ENCODE measurements around the gene F3.
"Not testable (repeated sequence)": the region's sequence is repeated elsewhere in the genome, so short reads cannot be mapped to it uniquely, and the experiment has no call there.

The F3 gene

DNA sequence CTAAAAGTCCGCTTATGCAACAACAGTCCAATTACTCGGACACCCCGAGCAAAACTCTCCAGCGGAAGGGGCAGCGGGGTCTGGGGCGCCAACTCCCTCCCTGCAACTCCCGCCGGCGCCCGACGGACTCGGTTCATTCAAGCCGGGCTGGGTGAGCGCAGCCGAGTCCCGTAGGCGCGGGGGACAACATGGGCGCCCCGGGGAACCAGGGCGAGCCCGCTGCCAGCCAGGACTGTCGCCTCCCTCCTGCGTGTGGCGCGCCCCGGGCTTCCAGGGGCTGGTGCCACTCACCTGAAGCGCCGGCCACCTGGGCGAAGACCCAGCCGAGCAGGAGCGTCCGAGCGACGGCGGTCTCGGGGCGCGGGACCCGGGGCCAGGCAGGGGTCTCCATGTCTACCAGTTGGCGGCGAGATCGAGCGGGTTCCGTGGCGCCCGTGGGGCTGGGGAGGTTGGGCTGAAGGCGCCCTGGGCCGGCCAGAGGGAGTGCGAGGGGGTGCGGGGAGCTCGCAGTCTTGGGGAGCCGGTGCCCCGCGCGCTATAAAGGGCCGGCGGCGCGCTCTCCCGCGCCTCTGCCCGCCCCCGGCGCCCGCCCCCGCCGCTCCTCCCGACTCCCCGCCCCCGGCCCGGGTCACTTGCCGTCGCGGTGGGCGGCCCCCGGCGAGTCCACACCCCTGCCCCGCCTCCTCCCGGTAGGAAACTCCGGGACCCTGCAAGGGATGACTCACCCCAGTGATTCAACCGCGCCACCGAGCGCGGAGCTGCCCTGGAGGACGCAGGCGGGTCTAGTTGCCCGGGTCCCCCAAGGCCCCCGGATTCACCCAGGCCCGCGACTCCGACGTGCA, at the start of gene F3:
F3 (minus strand) TSS at position 514 of the 842 bp plus-strand sequence; CDS start at position 391, 123 bp downstream.
- DNase-seq (ENCODE audit: low read depth in 3 of 3), result peak; percentile 35 to 70 (median 64)

DNA sequence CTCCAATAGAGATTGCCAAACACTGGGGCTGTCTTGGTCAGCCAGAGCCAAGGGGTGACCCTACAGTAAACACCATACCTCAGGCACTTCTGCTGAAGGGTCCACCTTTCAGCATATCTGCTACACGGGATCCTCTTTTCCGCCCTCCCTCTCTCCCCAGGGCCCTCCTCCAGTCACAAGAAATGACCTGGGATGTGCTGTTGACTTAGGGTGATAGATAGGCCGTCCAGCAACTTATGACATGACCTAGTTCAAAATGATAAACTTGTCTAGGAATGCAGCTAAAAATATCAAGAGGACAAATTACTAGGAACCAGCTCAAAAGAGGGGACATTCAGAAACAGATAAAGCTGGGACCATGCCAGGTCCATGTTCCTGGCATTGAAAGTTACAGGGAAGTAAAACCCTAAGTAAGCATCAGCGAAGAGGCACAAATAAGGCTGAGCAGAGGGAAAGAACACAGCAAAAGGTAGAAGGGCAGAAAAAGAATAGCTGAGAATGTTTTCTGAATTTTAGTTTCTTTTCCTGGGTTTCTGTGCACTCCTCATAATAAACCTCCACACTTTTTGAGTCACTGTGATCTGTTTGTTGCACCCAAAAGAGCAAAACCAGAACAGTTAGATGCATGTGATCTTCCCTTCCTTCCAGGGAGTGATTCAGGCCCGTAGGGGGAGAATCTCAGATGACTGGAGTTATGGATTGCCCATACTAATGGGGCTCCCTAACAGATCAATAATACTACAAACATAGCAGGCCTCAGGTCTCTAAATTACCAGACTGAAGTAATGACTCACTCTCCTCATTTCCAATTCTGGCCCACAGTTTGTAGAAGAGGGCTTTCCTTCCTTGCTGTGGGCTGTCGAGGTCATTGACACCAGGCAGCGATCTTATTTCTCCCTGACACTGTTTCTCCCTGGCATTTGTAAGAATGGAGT, 48.9 kb upstream of the F3 start:
- DNase-seq (ENCODE audit: low read depth in 3 of 3), result no peak

DNA sequence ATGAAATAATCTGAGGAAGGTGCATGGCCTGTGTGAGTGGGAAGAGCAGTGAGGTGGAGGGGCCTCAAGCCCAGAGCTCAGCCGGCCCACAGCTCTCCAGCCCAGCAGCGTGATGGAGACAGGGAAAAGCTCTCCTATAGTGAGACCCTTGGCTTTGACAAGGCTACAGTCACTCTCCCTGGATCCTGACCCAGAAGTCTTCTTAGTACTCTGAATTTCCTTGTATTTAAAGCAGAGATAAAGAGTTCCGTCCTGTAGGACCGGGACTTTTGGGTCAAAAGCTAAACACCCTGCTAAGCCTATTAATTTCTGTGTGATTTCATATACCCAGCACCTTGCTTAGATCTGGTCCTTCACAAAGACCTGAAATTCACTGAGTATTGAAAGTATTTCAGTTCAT, 48.2 kb upstream of the F3 start:
- DNase-seq (ENCODE audit: low read depth in 3 of 3), result no peak

DNA sequence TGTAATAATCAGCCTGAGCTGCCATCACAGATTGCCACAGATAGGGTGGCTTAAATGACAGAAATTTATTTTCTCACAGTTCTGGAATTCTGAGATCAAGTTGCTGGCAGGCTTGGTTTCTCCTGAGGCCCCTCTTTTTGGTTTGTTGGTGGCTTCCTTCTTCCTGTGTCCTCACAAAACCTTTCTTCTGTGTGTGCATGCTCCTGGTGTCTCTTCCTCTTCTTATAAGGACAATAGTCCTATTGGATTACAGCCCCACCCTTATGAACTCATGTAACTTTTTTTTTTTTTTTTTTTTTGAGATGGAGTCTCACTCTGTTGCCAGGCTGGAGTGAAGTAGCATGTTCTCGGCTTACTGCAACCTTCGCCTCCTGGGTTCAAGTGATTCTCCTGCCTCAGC, 41.0 kb upstream of the F3 start:
- DNase-seq (ENCODE audit: low read depth in 3 of 3), result no peak

DNA sequence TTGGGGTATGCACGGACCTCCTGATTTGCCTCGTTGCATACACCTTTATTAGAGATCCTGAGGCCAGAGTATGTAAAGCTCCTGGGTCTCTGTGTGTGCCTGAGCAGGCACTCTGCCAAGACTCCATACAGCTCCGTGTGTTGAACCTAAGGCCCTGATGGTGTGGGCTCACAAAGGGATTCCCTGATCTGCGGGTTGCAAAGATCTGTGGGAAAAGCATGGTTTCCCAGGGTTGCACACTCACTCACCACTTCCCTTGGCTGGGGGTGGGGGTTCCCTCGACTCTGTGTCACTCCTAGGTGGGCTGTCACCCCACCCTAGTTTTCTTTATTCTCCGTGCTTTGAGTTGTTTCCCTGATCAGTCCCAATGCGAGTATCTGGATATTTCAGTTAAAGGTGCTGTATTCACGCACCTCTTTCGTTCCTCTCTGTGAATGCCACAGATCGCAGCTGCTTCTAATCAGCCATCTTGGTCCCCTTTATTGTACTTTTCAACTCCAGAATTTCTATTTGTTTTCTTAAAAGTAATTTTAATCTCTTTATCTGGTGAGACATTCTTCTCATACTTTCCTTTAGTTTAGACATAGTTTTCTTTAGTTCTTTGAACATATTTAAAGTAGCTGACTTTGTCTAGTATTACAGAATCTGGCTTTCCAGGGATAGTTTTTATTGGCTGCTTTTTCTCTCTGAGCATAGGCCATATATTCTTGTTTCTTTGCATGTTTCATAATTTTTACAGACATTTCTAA, 39.0 kb upstream of the F3 start:
- no peak for DNase-seq (ENCODE audit: low read depth in 3 of 3)

DNA sequence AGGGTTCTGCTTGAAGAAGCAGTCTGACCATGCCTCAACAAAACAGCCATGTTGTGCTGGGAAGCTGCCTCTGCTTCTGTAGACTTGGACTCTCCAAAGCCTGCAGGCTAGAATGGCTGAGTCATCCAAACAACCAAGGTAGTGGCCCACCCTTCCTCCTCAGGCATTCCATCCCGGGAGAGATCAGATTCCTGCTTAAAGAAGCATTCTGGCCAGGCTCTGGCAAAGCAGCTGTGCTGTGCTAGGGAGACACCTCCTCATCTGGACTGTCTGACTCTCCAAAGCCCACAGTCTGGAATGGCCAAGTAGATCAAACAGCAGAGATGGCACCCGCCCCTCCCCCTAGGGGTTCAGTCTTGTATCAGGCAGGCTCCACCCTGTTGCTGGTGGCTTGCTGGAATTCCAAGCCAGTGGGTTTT, 38.3 kb upstream of the F3 start:
- DNase-seq (ENCODE audit: low read depth in 3 of 3), result no peak

DNA sequence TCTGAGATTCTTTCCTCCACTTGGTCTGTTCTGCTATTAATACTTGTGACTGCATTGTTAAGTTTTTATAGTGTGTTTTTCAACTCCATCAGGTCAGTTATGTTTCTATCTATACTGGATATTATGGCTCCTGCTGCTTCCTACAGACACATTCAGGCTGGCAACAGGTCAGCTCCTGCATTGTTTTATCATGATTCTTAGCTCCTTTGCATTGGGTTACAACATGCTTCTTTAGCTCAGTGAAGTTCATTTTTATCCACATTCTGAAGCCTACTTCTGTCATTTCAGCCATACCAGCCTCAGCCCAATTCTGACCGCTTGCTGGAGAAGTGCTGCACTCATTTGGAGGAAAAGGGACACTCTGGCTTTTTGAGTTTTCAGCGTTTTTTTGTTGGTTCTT, 37.3 kb upstream of the F3 start:
- DNase-seq (ENCODE audit: low read depth in 3 of 3), result no peak

DNA sequence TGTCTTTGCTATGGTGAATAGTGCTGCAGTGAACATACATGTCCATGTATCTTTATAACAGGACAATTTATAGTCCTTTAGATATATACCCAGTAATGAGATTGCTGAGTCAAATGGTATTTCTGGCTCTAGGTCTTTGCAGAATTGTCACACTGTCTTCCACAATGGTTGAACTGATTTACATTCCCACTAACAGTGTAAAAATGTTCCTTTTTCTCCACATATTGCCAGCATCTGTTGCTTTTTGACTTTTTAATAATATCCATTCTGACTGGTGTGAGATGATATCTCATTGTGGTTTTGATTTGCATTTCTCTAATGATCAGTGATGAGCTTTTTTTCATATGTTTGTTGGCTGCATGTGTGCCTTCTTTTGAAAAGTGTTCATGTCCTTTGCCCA, 32.4 kb upstream of the F3 start:
- DNase-seq (ENCODE audit: low read depth in 3 of 3), result not testable (repeated sequence)

DNA sequence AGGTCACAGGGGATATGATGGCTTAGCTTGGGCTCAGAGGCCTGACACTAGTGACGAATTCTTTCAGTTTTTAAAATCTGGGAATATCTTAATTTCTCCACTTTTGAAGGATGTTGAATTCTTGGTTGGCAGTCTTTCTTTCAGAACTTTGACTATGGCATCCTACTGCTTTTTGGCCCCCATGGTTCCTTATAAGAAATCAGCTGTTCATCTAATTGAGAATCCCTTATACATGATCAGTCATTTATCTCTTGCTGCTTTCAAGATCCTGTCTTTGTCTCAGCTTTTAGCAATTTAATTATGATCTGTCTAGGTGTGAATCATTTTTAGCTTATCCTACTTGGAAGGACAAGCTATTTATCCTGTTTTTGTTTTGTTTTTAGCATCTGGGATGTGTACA, 31.2 kb upstream of the F3 start:
- no peak for DNase-seq (ENCODE audit: low read depth in 3 of 3)

DNA sequence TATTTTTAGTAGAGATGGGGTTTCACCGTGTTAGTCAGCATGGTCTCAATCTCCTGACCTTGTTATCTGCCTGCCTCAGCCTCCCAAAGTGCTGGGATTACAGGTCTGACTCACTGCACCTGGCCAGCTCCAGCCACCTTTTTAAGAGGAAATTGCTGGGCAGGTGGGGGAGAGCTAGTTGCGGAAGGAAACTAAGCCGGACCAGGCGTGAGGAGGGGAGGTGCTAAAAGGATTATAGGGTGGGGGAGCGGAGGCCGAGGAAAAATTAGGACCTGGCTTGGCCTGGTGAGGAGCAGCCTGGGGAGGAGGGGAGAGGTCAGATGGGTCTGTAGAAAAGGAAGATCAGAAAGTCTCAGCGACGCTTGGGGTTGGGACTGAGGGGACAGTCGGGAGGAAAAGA, 29.4 kb upstream of the F3 start:
- not testable (repeated sequence) for DNase-seq (ENCODE audit: low read depth in 3 of 3)

DNA sequence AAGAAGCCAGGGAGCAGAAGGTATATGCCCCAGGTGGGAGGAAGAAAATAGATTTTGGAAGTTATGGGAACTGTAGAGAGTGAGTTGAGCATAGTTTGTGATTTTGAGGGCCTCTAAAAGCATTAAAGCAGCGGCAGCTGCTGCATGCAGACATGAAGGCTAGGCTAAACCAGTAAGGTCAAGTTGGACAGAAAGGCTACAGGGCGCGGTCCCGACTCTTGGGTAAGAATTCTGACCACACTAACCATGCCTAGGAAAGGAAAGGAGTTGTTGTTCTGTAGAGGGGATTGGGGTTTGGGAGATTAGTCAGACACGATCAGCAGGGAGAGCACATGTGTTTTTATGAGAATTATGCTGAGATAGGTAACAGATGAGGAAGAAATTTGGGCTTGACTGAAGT, 27.2 kb upstream of the F3 start:
- not testable (repeated sequence) for DNase-seq (ENCODE audit: low read depth in 3 of 3)

DNA sequence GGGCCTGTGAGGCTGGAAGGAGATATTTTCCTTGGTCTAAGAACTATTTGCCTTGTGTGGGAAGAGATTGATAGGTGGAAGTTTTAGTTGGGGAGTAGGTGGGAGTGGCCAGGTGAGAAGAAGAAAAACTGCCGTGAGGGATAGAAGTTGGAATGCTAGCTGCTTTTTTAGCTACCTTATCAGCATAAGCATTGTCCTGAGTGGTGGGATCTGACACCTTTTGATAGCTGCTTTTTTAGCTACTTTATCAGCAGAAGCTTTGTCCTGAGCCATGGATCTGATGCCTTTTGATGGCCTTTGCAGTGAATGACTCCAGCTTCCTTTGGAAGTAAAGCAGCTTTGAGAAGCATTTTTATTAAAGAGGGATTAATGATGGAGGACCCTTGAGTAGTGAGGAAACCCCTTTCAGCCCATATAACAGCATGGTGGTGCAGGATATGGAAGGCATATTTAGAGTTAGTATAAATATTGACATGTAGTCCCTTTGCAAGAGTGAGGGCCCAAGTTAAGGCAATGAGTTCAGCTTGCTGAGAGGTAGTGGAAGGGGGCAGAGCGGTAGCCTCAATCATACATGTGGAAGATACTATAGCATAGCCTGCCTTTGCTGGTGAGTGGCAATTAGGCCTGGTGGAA, 26.5 kb upstream of the F3 start:
- DNase-seq (ENCODE audit: low read depth in 3 of 3), result not testable (repeated sequence)

DNA sequence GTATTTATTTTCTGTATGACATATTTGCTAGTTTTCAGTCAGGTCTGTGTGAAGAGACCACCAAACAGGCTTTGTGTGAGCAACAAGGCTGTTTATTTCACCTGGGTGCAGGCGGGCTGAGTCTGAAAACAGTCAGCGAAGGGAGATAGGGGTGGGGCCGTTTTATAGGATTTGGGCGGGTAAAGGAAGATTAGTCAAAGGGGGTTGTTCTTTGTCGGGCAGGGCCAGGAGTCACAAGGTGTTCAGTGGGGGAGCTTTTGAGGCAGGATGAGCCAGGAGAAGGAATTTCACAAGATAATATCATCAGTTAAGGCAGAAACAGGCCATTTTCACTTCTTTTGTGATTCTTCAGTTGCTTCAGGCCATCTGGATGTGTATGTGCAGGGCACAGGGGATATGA, 24.9 kb upstream of the F3 start:
- not testable (repeated sequence) for DNase-seq (ENCODE audit: low read depth in 3 of 3)

DNA sequence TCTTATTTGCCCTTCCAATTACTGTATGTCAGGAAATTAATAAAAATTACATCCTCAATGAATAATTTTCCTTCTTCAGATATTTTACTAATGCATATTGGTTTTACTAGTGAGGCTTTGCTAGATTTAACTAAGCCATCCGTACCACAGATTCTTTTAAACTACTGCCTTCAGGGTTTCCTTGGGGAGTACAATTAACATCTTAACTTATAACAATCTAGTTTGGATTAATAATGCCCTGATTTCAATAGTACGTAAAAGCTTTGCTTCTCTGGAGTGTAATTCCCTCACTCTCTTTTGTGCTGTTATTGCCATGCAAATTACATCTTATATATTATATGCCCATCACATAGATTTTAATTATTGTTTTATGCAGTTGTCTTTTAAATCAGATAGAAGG, 24.3 kb upstream of the F3 start:
- DNase-seq (ENCODE audit: low read depth in 3 of 3), result no peak

DNA sequence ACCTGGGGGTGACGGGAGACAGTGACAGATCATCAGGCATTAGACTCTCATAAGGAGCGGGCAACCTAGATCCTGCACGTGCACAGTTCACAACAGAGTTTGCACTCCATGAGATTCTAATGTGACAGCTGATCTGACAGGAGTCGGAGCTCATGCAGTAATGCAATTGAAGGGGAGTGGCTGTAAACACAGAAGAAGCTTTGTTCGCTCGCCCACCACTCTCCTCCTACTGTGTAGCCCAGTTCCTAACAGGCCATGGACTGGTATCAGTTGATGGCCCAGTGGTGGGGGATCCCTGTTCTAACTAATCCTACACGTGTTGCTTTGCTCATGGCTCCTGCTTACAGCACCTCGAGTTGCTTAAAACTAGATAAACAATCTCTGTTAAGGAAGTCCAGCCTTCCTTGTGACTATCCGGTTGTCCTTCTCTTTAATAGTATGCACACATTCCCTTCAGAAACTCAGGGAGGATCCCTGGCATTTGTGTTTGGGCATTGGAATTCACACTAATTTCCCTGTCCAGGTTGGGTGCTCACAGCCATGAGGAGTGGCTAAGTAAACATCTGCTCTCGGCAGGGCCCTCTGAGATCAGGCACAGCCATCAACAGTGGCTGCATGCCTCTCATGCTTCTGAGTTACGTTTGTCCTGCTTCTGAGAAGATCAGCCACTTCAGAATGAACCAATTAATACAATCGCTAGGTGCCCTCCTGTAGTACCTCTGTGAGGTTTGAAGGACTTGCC, 21.1 kb upstream of the F3 start:
- DNase-seq (ENCODE audit: low read depth in 3 of 3), result no peak

DNA sequence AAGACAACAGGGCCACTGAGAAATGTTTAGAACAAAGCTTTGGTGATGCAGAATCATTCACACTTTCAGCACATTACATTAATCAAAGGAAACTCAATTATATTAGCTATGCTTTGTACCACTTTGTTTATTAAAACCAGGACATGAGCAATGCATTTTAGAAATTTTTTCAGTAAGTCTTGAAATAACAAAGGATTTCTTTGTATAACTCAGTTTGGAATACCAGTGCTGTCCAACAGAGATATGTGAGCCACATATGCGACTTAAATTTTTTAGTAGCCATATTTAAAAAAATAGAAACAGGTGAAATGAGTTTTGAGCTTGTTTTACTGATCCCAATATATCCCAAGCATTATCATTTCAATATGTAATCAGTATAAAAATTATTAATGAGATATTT, 18.8 kb upstream of the F3 start:
- no peak for DNase-seq (ENCODE audit: low read depth in 3 of 3)

DNA sequence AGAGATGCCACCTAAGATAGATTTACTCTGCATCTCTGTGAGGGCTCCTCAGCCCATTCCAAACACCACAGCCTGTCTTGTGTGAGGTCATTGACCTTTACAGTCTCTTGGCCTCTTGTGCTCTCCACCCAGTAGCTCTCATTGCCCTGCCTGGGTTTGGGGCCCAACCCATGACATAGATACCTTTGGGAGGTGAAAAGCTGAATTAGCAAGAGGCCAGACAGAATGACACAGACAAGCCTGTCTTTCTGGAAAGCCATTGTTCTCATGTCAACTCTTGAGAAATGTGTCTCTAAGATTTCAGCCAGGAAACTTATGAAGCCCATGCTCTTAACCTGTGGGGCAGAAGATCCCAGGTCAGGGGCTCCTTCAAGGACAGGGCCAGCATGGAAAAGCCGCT, 18.4 kb upstream of the F3 start:
- no peak for DNase-seq (ENCODE audit: low read depth in 3 of 3)

DNA sequence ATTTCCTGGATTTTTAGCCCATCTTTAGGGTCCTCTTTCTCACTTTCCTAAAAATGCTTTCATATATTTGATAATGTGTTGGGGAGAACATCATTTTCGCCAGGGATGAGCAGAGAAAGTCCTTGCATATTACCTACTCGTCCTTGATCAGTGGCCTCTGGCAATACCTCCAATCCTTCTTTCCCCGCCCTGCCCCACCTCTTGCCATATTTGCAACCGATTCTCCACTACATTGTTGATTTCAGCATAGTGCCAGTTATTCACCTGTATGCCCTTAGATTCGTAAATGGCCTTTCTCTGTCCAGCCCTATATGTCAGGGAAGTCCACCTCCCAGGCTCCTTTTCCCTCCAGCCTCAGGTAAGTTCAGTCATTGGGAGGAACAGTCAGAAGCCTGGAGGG, 13.5 kb upstream of the F3 start:
- DNase-seq (ENCODE audit: low read depth in 3 of 3), result no peak

DNA sequence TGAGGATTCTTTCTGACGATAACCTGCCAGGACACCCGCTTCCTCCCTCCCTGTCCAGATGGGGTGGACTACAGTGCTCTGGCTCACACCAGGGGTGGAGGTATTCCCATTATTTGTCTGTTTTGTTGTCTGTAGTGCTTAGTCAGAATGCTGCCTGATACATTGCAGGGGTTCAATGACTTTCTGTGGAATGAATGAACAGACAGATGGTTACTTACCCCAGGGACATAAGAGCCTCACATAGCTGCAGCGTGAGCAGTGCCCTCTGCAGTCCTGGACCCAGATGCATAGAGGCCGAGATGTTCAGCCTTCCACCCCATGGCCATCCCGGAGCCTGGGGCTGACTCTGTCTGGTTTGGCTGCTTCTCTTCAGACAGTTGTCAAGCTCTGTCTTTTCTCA, 13.0 kb upstream of the F3 start:
- no peak for DNase-seq (ENCODE audit: low read depth in 3 of 3)

DNA sequence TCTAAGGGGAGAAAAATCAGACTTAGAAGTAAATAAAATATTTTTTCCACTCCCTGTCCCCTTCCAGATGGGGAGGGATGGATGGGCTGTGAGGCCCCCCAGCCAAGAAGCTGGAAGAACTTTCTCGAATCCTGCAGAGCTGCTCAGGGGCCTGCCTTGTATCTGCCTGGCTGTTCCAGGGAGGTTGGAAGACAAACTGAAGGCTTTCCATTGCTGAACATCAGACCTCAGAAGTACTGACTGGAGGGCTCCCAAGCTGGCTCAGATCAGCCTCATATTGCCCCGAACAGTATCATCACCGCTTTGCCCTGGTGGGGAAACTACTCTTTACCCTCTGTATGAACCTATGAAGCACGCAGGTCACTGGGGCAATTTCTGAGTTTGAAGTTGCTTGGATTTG, 12.4 kb upstream of the F3 start:
- DNase-seq (ENCODE audit: low read depth in 3 of 3), result no peak

DNA sequence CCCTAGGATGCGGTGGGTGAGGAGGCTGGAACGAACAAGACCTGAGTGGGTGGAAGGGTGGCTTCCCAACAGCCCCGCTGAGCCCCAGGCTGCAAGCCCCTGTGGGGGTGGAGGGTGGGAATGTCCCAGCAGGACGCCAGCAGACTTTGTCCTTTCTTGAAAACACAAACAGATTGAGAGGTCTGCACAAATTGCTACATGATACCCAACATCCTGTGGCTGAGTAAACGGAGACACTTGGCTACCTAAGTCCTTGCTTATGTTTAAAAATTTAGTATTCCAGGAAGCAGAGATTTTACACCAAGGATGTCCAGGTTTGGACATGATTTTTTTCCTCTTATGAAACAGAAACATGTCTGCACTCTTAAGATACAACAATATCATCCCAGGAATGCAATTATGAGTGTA, 11.8 kb upstream of the F3 start:
- DNase-seq (ENCODE audit: low read depth in 3 of 3), result no peak

All from stimulated activated CD4-positive, alpha-beta T cell treated with anti-CD3 and anti-CD28 coated beads, TNF-alpha, amount 100 ng/mL, for 48 hours (primary cell).